GM10847 (cell line): ENCODE measurements around the gene RPL19.

Source experiments
- POLR2A ChIP-seq: IDR thresholded peaks from 2 replicates; pipeline ENCODE4 v1.6.1; 2011; ENCODE audit not compliant: insufficient read length; ENCODE audit errors: extremely low read depth

The RPL19 gene

DNA sequence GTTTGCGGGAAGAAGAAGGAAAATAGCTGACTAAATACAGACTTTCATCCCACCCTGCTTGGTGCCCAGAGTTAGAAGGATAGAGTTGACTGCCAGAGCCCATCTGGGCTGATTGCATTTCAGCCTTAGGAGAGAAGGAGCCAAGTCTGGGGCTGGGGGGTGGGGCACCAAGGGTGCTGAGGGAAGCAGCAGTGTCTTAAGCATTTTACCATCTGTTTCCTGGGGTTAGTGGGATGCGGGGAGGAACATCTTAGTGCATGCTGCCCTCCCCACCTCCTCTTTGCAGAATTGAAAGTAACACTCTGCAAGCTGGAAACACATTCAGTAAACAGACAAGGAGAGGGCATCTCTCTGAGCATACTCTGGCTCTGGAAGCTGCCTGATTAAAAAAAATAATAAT, 32.6 kb upstream of the RPL19 start:
- TF ChIP-seq POLR2A = no peak

DNA sequence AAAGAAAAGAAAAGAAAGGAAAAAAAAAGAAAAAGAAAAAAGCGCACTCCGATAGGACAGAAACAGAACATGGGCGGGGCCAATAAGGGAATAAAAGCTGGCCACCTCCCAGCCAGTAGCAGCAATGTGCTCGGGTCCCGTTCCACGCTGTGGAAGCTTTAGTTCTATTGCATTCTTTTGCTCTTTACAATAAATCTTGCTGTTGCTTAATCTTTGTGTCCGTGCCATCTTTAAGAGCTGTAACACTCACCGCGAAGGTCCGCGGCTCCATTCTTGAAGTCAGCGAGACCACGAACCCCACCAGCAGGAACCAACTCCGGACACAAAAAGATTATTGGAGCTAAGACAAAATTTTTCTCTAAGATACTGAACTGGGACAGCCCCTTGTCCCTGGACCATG, 31.0 kb upstream of the RPL19 start:
- TF ChIP-seq POLR2A = no peak

DNA sequence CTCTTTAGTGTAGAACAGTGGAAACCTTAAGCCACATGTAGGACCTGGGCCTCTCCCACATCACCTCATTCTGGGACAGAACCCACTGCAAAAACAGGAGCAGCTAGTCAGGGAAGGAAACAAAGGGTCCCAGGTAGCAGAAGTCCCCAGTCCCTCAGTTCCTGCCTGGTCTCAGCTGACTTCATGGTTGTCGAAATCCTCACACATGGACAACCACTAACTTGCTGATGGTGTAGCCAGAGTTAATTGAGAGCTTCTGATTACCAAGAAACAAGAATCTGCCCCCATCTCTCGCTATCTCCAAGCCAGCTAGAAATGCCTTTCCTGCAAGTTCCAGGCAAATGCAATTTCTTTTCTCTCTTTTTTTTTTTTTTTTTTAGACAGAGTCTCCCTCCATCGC, 30.6 kb upstream of the RPL19 start:
- TF ChIP-seq POLR2A = no peak

DNA sequence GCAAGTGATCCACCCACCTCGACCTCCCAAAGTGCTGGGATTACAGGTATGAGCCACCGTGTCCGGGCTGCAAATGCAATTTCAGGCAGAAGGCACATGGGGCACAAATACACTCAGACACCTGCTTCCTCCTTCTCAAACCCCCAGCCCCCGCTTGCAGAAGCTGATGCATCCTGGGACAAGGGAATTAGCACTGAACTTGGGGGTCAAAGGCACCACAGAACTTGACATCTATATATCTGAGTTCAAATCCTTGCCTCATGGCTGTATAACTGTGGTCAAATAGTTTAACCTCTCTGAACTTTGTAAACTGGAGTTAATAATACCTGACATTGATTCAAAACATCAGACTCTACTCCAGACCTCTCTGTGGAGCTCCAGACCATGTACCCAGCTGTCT, 30.0 kb upstream of the RPL19 start:
- no peak for TF ChIP-seq POLR2A

DNA sequence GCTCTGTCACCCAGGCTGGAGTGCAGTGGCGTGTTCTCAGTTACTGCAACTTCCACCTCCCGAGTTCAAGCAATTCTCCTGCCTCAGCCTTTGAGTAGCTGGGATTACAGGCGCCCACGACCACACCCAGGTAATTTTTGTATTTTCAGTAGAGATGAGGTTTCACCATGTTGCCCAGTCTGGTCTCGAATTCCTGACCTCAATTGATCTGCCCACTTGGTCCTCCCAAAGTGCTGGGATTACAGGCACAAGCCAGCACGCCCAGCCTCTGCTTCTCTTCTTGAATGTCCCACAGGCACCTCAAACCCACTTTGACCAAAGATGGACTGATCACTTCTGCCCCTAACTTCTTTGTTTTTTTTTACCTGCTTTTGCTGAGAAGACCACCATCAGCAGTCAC, 29.5 kb upstream of the RPL19 start:
- TF ChIP-seq POLR2A = no peak

DNA sequence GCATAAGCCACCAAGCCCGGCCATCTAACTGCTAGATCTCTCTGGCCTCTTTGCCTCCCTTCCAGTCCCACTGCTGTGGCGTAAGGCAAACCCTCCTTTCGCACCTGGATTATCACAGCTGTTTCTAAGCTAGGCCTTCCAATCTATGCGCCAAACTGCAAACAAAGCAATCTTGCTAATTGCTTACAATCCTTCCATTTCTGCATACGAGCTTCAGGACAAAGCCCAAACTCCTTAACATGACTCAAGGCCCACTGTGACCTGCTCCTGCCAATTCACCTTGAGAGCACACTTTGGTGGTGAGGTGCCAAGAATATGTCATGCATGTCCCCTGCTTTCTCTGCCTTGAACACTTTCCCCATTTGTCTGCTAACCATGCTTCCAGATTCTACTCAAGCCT, 28.1 kb upstream of the RPL19 start:
- TF ChIP-seq POLR2A = no peak

DNA sequence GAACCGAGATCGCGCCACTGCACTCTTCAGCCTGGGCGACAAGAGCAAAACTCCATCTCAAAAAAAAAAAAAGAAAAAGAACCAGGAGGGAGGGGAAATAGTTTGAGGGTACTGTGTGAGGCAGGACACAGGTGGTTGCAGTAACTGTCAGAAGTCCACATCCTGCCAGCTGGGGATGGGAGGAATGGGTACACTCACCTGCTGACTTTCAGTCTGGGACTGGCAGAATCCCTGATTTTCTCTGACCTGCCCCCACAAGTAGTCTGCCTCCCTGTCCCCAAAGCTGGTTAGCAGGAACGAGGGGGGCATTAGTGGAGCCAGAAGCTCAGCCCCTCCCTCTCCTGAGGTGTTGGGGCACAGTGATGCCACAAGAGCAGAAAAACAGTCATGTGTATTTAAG, 27.0 kb upstream of the RPL19 start:
- no peak for TF ChIP-seq POLR2A

DNA sequence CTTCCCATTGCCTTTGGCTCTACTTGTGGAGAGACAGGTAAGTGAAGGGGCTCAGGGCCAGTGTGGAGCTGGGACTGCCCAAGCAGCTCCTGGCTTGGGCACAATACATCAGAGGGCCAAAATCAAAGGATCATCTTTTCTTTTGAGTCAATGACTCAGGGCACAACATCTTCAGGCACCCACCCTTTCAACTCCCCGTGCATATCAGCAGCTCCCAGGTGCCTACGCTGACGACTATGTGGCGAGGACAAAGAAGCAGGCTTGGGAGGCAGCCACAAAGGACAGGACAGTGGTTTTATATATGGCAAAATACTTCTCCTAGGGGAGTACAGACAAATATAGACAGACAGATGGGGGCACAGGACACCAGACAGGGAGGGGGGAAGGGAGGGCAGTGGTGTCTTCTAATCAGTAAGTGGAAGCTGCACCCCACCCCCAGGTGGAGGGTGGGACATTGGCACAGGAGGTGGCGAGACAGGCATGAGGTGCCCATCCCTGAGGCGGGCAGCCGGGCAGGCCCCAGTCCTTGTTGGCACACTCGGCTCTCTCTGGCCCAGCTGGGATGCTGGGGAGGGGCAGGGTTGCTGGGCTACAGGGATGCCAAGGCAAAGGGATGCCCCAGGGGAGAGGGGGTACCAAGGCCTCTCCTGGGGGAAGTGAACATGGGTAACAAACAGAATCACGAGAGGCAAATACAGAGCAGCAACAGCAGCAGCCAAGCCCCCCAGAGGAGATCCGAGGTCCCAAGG, 26.4 kb upstream of the RPL19 start:
- no peak for TF ChIP-seq POLR2A

DNA sequence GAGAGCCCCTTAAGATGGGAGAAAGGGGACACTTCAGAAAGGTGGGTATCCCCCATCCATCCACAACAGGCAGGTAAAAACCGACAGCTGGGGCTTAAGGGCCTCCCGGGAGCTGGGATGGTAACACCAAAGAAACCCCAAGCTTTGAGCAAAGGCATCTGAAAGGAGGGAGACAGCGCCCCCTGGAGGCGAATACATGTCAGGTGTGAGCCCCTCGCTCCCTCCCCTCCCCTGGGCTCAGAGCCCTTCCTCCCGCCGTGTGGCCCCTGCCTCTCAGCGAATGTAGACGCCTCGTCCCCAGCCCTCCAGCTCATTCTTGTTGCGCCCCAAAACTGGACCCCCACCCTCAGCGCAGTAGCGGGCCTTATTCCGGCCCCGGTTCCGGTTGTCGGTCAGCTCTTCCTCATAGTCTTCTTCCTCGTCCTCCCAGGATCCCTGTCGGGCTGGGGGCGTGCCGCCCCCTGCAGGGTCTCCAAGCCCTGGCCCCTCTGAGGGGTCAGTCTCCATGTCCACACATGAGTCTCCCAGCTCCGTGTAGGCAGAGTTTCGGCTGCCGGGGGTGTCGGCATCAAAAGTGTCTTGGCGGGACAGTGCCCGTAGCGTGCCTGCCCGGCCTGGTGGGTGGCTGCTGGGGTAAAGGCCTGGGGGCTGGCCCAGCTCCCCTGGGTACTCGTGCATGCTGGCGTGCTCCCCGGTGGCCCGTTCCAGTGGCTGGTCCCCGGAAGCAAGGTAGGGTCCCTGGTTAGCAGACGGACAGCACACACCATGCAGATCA, 25.0 kb upstream of the RPL19 start:
- no peak for TF ChIP-seq POLR2A

DNA sequence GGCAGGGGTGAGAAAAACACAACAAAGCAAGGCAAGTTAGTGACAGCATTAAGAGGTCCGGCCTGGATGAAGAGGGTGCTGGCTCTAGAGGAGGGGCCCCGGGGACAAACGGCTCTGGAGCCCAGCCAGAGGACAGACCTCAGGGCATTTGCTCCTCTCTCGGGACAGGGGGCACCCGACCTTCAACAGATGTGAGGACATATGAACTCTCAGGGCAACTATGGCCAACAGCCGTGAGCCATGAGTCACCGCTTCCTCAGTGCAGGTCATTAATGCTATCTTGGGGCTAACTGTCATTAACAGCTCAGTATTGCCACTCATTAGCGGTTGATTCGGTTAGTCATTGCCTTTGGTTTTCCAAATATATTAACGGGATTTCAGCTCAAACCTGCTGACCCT, 24.4 kb upstream of the RPL19 start:
- TF ChIP-seq POLR2A = no peak

DNA sequence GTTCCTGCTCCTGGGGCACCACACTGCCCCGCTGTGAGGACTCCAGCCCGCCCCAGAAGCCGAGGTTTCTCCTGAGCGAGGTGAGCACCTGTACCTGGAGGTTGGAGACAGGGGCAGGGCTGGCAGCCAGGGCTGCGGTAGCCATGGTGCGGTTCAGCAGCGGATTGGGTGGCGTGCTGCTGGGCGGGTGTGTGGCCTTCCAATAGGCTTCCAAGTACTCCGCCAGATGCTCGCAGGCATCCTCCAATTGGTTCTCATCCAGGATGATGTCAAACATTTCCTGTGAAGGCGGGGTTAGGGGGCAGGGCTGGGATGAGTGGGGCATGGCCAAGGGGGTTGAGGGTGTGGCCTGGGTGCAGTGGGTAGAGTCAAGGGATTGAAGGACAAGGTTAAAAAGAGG, 22.8 kb upstream of the RPL19 start:
- no peak for TF ChIP-seq POLR2A

DNA sequence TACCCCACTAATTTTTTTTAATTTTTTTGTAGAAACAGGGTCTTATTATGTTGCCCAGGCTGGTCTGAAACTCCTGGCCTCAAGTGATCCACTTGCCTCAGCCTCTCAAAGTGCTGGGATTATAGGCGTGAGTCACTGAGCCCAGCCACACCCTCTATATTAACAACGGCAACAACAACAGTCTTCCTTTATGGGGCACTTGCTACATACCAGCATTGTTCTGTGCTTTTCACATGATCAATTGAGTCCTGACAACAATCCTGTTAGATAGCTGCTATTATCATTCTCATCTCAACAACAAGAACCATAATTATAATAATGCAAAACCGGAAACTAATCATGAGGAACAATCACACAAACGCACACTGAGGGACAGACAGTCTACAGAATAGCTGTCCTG, 21.5 kb upstream of the RPL19 start:
- no peak for TF ChIP-seq POLR2A

DNA sequence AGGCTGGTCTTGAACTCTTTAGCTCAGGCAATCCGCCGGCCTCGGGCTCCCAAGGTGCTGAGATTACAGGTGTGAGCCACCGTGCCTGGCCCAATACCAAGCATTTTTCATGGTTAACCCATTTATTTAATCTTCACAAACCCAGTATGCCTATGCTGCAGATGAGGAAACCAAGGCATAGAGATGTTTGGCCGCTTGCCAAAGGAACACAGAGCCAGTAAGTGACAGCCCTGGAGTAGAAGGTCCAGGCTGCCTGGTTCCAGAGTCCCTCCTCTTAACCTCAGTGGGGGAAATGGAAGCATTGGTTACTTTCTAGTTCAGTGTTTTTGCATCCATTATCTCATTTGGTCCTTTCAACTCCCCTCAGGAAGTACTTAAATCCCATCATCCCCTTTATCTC, 18.8 kb upstream of the RPL19 start:
- TF ChIP-seq POLR2A = no peak

DNA sequence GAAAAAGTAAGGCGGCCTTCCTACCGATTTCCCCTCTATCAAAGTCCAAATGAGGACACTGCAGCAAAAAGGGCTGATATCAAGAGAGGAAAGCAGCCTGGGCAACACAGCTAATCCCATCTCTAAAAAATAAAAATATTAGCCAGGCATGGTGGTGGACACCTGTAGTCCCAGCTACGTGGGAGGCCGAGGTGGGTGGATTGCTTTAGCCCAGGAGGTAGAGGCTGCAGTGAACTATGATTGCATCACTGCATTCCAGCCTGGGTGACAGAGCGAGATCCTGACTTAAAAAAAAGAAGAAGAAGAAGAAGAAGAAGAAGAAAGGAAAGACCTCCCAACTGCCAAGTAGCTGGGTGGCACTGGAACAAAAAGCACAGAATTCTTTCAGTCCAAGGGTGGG, 17.0 kb upstream of the RPL19 start:
- no peak for TF ChIP-seq POLR2A

DNA sequence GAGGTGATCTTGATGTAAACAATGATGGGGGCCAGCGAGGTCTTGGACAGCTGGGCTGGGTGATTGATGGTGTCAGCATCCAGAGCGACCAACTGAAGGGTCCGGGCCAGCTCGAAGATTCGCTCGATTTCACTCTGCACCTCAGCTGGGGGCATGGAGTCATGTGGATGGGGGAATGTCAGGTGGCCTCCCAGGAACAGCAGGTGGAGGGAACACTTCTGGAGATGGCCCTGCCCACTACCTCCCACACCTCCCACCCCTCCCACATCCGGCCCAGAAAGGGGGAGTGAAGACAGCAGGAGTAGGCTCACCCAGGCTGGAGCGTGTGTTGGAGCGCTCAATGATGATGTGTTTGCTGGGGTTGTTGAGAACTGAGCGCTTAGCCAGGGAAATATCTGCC, 16.4 kb upstream of the RPL19 start:
- TF ChIP-seq POLR2A = no peak

DNA sequence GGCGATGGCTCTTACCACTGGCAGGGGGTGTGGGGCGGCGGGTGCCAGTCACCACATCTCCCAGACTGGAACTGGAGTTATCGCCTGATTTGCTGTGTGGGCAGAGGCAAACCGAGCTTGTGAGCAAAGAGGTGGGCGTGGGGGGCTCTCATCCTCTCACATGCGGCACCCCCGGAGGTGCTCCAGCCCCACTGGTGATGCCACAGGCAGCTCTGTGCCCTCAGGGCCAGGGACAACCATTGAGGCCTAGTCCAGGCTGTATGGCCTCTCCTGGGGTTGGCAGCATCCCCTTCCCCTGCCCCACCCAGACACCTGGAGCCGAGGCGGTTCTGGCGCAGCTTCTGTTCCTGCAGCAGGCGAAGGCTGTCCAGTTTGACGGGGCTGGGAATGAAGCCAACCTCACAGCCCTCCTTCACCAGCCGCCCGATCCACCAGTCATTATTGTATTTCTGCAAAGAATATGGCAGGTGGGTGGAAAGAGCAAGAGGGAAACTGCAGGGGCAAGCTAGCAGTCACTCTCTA, 13.5 kb upstream of the RPL19 start:
- TF ChIP-seq POLR2A = no peak
